ENCODE measurements around the gene PFKFB3. TPM values are rescaled to one million over a fixed set of nuclear protein-coding genes. Genes with fewer than 3 reads are reported as not detected.
"Not testable (repeated sequence)": the region's sequence is repeated elsewhere in the genome, so short reads cannot be mapped to it uniquely, and the experiment has no call there.

Gene PFKFB3
- polyA plus RNA-seq, 1 experiment: 30.7 TPM

- TF ChIP-seq, protein P1, sequence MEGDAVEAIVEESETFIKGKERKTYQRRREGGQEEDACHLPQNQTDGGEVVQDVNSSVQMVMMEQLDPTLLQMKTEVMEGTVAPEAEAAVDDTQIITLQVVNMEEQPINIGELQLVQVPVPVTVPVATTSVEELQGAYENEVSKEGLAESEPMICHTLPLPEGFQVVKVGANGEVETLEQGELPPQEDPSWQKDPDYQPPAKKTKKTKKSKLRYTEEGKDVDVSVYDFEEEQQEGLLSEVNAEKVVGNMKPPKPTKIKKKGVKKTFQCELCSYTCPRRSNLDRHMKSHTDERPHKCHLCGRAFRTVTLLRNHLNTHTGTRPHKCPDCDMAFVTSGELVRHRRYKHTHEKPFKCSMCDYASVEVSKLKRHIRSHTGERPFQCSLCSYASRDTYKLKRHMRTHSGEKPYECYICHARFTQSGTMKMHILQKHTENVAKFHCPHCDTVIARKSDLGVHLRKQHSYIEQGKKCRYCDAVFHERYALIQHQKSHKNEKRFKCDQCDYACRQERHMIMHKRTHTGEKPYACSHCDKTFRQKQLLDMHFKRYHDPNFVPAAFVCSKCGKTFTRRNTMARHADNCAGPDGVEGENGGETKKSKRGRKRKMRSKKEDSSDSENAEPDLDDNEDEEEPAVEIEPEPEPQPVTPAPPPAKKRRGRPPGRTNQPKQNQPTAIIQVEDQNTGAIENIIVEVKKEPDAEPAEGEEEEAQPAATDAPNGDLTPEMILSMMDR (IDR thresholded peaks at IDR 0.05; ENCODE audit: insufficient read depth, low read depth, low read length): no peak
- Histone ChIP-seq H3K36me3 (ENCODE audit: control insufficient read depth, insufficient read depth, low read length) (no peaks in the 10 kb centered on the region; the same call in 1 of the 2 replicates), H3K4me3 (ENCODE audit: low read depth, low read length) (no peak overlapping the region), H3K27me3 (ENCODE audit: control insufficient read depth, insufficient read depth, low read length) (no peaks in the 10 kb centered on the region)
- no peak for DNase-seq (ENCODE audit: low read depth)
- ChIA-PET CTCF (interaction anchor here (0.6 kb wide), 1 partner anchor 9 kb away, joined by 3 read pairs; no protein-coding TSS in a partner anchor), POLR2A (no interaction called here)
These were observed 11.6 kb upstream of the PFKFB3 start for GRCh38 chr10:6191147-6191546.

GRCh38 chr10:6191569-6191968, 11.2 kb upstream of the PFKFB3 start:
- no peak for DNase-seq (ENCODE audit: low read depth)
- Histone ChIP-seq H3K36me3 (ENCODE audit: control insufficient read depth, insufficient read depth, low read length) (no peaks in the 10 kb centered on the region; the same call in 1 of the 2 replicates), H3K27me3 (ENCODE audit: control insufficient read depth, insufficient read depth, low read length) (no peaks in the 10 kb centered on the region), H3K4me3 (ENCODE audit: low read depth, low read length) (no peak overlapping the region)
- POLR2A ChIA-PET: no interaction called here
- CTCF ChIA-PET: no interaction called here
- TF ChIP-seq, protein P1 (IDR thresholded peaks at IDR 0.05; ENCODE audit: insufficient read depth, low read depth, low read length): no peak

GRCh38 chr10:6193342-6193741, 9.4 kb upstream of the PFKFB3 start:
- POLR2A ChIA-PET; H3K36me3 ChIP-seq (ENCODE audit: control insufficient read depth, insufficient read depth, low read length); H3K4me3 ChIP-seq (ENCODE audit: low read depth, low read length); DNase-seq (ENCODE audit: low read depth); H3K27me3 ChIP-seq (ENCODE audit: control insufficient read depth, insufficient read depth, low read length): not testable (repeated sequence)
- CTCF ChIA-PET: interaction anchor here (1.1 to 1.4 kb wide), 2 partner anchors 10 to 208 kb away, joined by 3 to 7 read pairs; partner anchors contain the start of gene PFKFB3

- H3K4me3 ChIP-seq (ENCODE audit: low read depth, low read length): no peak overlapping the region
- no peak for DNase-seq (ENCODE audit: low read depth)
- ChIA-PET CTCF (interaction anchor here (0.9 to 1.4 kb wide), 4 partner anchors 9 to 207 kb away, joined by 3 to 7 read pairs (median 4); partner anchors contain the start of gene PFKFB3), POLR2A (no interaction called here)
- no peaks in the 10 kb centered on the region for H3K27me3 ChIP-seq (ENCODE audit: control insufficient read depth, insufficient read depth, low read length)
- no peaks in the 10 kb centered on the region; the same call in 1 of the 2 replicates for H3K36me3 ChIP-seq (ENCODE audit: control insufficient read depth, insufficient read depth, low read length)
- TF ChIP-seq, protein P1 (IDR thresholded peaks at IDR 0.05; ENCODE audit: insufficient read depth, low read depth, low read length): no peak
These were observed 8.4 kb upstream of the PFKFB3 start for GRCh38 chr10:6194311-6194710.

DNA sequence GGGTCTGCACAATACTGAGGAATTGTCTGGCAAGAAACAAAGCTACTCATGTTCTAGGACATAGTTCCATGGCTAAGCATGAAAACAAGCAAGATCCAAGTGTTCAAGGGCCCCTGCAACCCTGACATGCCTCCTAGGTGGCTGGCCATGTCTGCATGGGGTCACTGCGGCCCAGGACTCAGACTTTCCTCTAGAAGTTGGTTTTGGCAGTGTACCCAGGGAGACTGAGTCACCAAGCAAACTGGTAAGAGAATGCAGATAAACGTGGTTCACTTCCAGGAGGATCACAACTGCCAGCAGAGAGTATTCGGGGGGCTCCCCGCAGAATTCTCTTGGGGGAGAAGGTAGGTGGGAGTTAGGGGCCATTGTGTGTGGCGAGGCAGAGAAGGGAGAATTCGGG, 7.4 kb upstream of the PFKFB3 start:
- TF ChIP-seq, protein P1 (IDR thresholded peaks at IDR 0.05; ENCODE audit: insufficient read depth, low read depth, low read length): no peak
- Histone ChIP-seq H3K4me3 (ENCODE audit: low read depth, low read length) (no peak overlapping the region), H3K27me3 (ENCODE audit: control insufficient read depth, insufficient read depth, low read length) (no peaks in the 10 kb centered on the region), H3K36me3 (ENCODE audit: control insufficient read depth, insufficient read depth, low read length) (no peaks in the 10 kb centered on the region; the same call in 1 of the 2 replicates)
- CTCF ChIA-PET: interaction anchor here (0.6 to 1.4 kb wide), 2 partner anchors 44 to 145 kb away, joined by 3 to 4 read pairs; no protein-coding TSS in a partner anchor
- no peak for DNase-seq (ENCODE audit: low read depth)
- POLR2A ChIA-PET: no interaction called here

GRCh38 chr10:6195846-6196245, 6.9 kb upstream of the PFKFB3 start:
- H3K36me3 ChIP-seq (ENCODE audit: control insufficient read depth, insufficient read depth, low read length): no peaks in the 10 kb centered on the region; the same call in 1 of the 2 replicates
- DNase-seq (ENCODE audit: low read depth): no peak
- ChIA-PET POLR2A (no interaction called here), CTCF (interaction anchor here (0.6 kb wide), 1 partner anchor 145 kb away, joined by 3 read pairs; no protein-coding TSS in a partner anchor)
- TF ChIP-seq, protein P1 (IDR thresholded peaks at IDR 0.05; ENCODE audit: insufficient read depth, low read depth, low read length): no peak
- no peak overlapping the region for H3K4me3 ChIP-seq (ENCODE audit: low read depth, low read length)
- no peaks in the 10 kb centered on the region for H3K27me3 ChIP-seq (ENCODE audit: control insufficient read depth, insufficient read depth, low read length)

GRCh38 chr10:6196524-6196923, 6.2 kb upstream of the PFKFB3 start:
- DNase-seq (ENCODE audit: low read depth); H3K36me3 ChIP-seq (ENCODE audit: control insufficient read depth, insufficient read depth, low read length); POLR2A ChIA-PET; CTCF ChIA-PET; H3K27me3 ChIP-seq (ENCODE audit: control insufficient read depth, insufficient read depth, low read length); H3K4me3 ChIP-seq (ENCODE audit: low read depth, low read length): not testable (repeated sequence)

Measured in BJ (cell line).